ENCODE results near the gene BLID. TPM values are rescaled to one million over a fixed set of nuclear protein-coding genes. Genes with fewer than 3 reads are reported as not detected.
A peak's percentile ranks its signal among the peaks of the same experiment; 100 is the strongest.

BLID gene
- total and polyA plus RNA-seq, 2 of the 4 experiments (the other 2 are of a cell fraction), result 0.24 to 30.8 TPM

DNA sequence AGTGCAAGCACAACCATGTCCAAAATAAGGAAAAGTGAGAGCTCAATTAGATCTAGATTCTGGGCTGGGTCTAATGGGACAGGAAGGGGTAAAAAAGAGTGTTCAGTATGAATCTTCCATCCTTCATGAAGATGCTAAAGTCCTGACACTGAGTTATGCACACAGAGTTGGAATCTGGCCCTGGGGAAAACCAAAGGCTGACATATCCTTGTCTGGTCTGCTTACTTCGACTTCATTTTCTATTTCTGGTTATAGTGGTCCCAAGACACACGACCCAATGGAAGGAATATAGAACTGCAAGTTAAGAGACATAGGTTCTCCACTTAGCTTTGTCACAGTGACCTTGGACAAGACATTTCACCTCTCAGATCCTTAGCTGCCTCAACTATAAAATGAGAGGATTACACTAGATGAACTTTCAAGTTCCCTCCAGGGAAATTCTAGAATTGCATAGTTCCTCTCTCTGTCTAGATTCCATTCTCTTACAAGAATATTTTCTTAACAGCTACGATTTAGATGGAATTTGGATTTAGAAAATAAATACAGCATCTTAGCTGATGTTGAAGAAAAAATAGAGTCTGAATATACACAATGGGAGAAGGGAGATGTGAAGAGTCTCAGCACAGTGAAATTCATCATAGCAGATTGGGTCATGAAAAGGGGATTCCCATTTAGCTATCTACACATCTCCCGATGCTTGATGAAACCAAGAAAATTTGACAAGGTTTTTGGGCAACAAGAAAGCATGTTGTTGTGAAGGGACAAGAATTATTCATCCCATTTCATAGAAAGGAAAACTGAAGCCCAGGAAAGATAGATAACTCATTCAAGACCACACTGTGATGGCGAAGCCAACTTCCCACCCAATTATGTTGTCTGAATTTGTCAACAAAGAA lies 3.3 kb downstream of the BLID start:
- Histone ChIP-seq H2AK9ac (replicated peaks; ENCODE audit: low read depth, low read length, poor library complexity) (no peak overlapping the region), H3K4me2 (ENCODE audit: low read depth, low read length) (peak overlapping the region; percentile 5; the same call in 1 of the 2 replicates), H3K27ac (ENCODE audit: insufficient read depth, low read length) (peak overlapping the region; percentile 42; the same call in 1 of the 2 replicates), H4K91ac (ENCODE audit: insufficient read depth, low read depth, low read length) (no peak overlapping the region), H2AFZ (replicated peaks; ENCODE audit: low read length, poor library complexity) (no peak overlapping the region), H3K4ac (ENCODE audit: low read depth, low read length) (no peak overlapping the region), H3K23ac (ENCODE audit: low read depth, low read length) (peak overlapping the region; percentile 65; the same call in 1 of the 2 replicates), H3K9ac (ENCODE audit: low read depth, low read length) (no peak overlapping the region), H3K79me1 (ENCODE audit: low read depth in 1 of 2, low read length in 2 of 2) (peaks cover 10 to 78% of the 10 kb centered on the region in 2 experiments; a peak in 3 of 4 replicates), H3K36me3 (ENCODE audit: control insufficient read depth, insufficient read depth, low read length) (peaks cover 46% of the 10 kb centered on the region), H4K8ac (ENCODE audit: low read depth in 2 of 2, low read length in 2 of 2) (peak overlapping the region in 1 of 2 experiments; percentile 14; a peak in 1 of 4 replicates), H2BK20ac (ENCODE audit: low read depth, low read length) (no peak overlapping the region), H2BK5ac (ENCODE audit: low read depth, low read length, poor library complexity, severe bottlenecking) (peak overlapping the region; percentile 75), H3K56ac (ENCODE audit: extremely low read depth, insufficient read depth, low read length) (no peak overlapping the region), H3K18ac (ENCODE audit: low read depth, low read length) (peak overlapping the region; percentile 50; the same call in 1 of the 2 replicates), H3K9me1 (ENCODE audit: insufficient read depth, low read length) (peaks cover 9% of the 10 kb centered on the region), H3K27me3 (ENCODE audit: control insufficient read depth, insufficient read depth, low read length) (no peaks in the 10 kb centered on the region), H3K9me3 (ENCODE audit: control insufficient read depth, insufficient read depth, low read length) (no peaks in the 10 kb centered on the region), H3K4me3 (ENCODE audit: insufficient read depth, low read depth, low read length) (no peak overlapping the region), H3K14ac (replicated peaks; ENCODE audit: low read depth, low read length) (0 out of 2 replicates have a peak overlapping the region, but pooled peaks have one; percentile 4), H2BK120ac (ENCODE audit: low read depth, low read length) (no peak overlapping the region), H4K5ac (ENCODE audit: low read depth, low read length) (peak overlapping the region; percentile 35; the same call in 1 of the 2 replicates), H3K4me1 (ENCODE audit: control insufficient read depth, insufficient read depth, low read length) (peaks cover 16% of the 10 kb centered on the region), H2AK5ac (ENCODE audit: low read depth, low read length) (no peak overlapping the region), H4K20me1 (ENCODE audit: insufficient read depth, low read length) (peaks cover 51% of the 10 kb centered on the region), H2BK15ac (ENCODE audit: low read depth, low read length) (no peak overlapping the region)
- TF ChIP-seq MAFK (IDR thresholded peaks at IDR 0.05; ENCODE audit: low read depth, low read length) (no peak), CHD1 (IDR thresholded peaks at IDR 0.05; ENCODE audit: low read depth, low read length) (no peak), MXI1 (IDR thresholded peaks at IDR 0.05; ENCODE audit: borderline replicate concordance, low read depth, low read length) (no peak), SMC3 (IDR thresholded peaks at IDR 0.05; ENCODE audit: low read depth, low read length) (no peak), FOS (IDR thresholded peaks at IDR 0.05; ENCODE audit: low read depth, low read length) (no peak)
- ChIA-PET CTCF (no interaction called here), POLR2A (ENCODE audit: unreplicated experiment) (no interaction called here)
- in situ Hi-C loops (cut with MboI; ENCODE audit: low sequenced_read_pairs) (loop anchor here (25.0 kb wide), 1 partner anchor 650 kb away; the partner anchor contains the start of genes SORL1 and SORL1-AS1), dilution Hi-C loops (cut with HindIII; ENCODE audit: low sequenced_read_pairs, unreplicated experiment) (no loop called here), intact Hi-C loops (cut with micrococcal nuclease) (no loop called here)
- BruUV-seq (replicated peaks), result no TSS peak
- no CpG with 5 or more reads among the region's 5 CpGs for whole genome bisulfite sequencing, 2 experiments (ENCODE audit: extremely low coverage in 2 of 2, insufficient read length in 1 of 2)
- no peak for DNase-seq
- no peak for ATAC-seq (ENCODE audit: low read depth)
